GM12878 (cell line): ENCODE measurements around the gene NDUFB2. TPM values are rescaled to one million over a fixed set of nuclear protein-coding genes. Genes with fewer than 3 reads are reported as not detected.

Experiments used
- ATAC-seq: fragments of 200-7000 bp; cut with Tn5 transposase; 3 replicates; pipeline ENCODE4 v1.9.1; 2020; ENCODE audit warnings: mild to moderate bottlenecking, moderate library complexity
- BruUV-seq: library from RNA; stranded (reverse); fragments of 400-500 nt; replicated peaks from 2 replicates; lab custom pipeline; 2021; lab: Mats Ljungman, UMichigan
- CTCF ChIA-PET: fragments of 300-600 bp; sonication (Branson Sonifier 250); formaldehyde crosslinking; extraction: SDS; loops from one replicate; lab custom pipeline; 2021; ENCODE audit warnings: inconsistent platforms; lab: Yijun Ruan, JAX
- POLR2A ChIA-PET: fragments of 350-600 bp; formaldehyde crosslinking; extraction: SDS; loops from one replicate; lab custom pipeline; 2021; ENCODE audit warnings: inconsistent platforms; lab: Charles Lee
- RAD21 ChIA-PET: fragments of 300-600 bp; sonication (Branson Sonifier 250); formaldehyde crosslinking; loops from one replicate; lab custom pipeline; 2023; ENCODE audit warnings: antibody characterized with exemption; ENCODE audit not compliant: unreplicated experiment; lab: Charles Lee
- SMC1A ChIA-PET: fragments of 300-600 bp; sonication (Branson Sonifier 250); formaldehyde crosslinking; loops from one replicate; lab custom pipeline; 2023; ENCODE audit not compliant: unreplicated experiment, uncharacterized antibody; lab: Charles Lee
- DNase-seq: peaks from one replicate; pipeline ENCODE4 v3.0.0-alpha.2; 2011; ENCODE audit warnings: low read depth, low spot score
- FAIRE-seq: peaks from 3 replicates; lab custom pipeline; 2011; peaks lifted over from hg19 to GRCh38; lab: Jason Lieb, UNC
- H2AFZ ChIP-seq: 2 replicates; pipeline ENCODE4 v1.6.0; 2011; ENCODE audit warnings: low read depth, low read length, control low read depth; ENCODE audit not compliant: control insufficient read depth
- H3K27ac ChIP-seq: 2 replicates; pipeline ENCODE4 v1.5.1; 2011; ENCODE audit warnings: control low read depth; ENCODE audit not compliant: control insufficient read depth, insufficient read depth
- H3K27me3 ChIP-seq, 2 experiments: replicated peaks in 1 of 2; 2 replicates each; pipeline versions ENCODE4 v1.6.0 to v1.6.1; 2011; ENCODE audit warnings: low read length in 1 of 2; ENCODE audit not compliant: control insufficient read depth in 2 of 2, insufficient read depth in 2 of 2
- H3K36me3 ChIP-seq, 2 experiments: 2 replicates each; pipeline ENCODE4 v1.5.1; 2011; ENCODE audit warnings: low read length in 1 of 2; ENCODE audit not compliant: control insufficient read depth in 2 of 2, insufficient read depth in 2 of 2
- H3K4me1 ChIP-seq: 2 replicates; pipeline ENCODE4 v1.6.1; 2011; ENCODE audit warnings: mild to moderate bottlenecking, low read length, moderate library complexity, mixed read lengths; ENCODE audit not compliant: control insufficient read depth, insufficient read depth
- H3K4me2 ChIP-seq: 2 replicates; pipeline ENCODE4 v1.6.0; 2011; ENCODE audit warnings: control low read depth; ENCODE audit not compliant: control insufficient read depth, insufficient read depth
- H3K4me3 ChIP-seq: fragments of 200-600 bp; sonication (generic); 2 replicates; pipeline ENCODE4 v1.5.1; 2016
- H3K79me2 ChIP-seq: 2 replicates; pipeline ENCODE4 v1.6.0; 2011; ENCODE audit warnings: low read length; ENCODE audit not compliant: control insufficient read depth, insufficient read depth
- H3K9ac ChIP-seq: 2 replicates; pipeline ENCODE4 v1.8.0; 2011; ENCODE audit warnings: low read length, control low read depth, mixed read lengths; ENCODE audit not compliant: control insufficient read depth, insufficient read depth
- H3K9me3 ChIP-seq: replicated peaks from 3 replicates; pipeline ENCODE4 v1.5.1; 2011; ENCODE audit warnings: mild to moderate bottlenecking, low read length; ENCODE audit not compliant: control insufficient read depth, insufficient read depth
- H4K20me1 ChIP-seq: 2 replicates; pipeline ENCODE4 v1.6.0; 2011; ENCODE audit not compliant: control insufficient read depth, insufficient read depth
- FOXK2 ChIP-seq: fragments of 450-650 bp; IDR thresholded peaks from 2 replicates; pipeline ENCODE4 v1.6.1; 2017; ENCODE audit warnings: mild to moderate bottlenecking, moderate library complexity
- NKRF ChIP-seq: fragments of 450-650 bp; conservative IDR thresholded peaks from 2 replicates; pipeline ENCODE4 v1.6.1; 2017; ENCODE audit warnings: mild to moderate bottlenecking, moderate library complexity
- SIN3A ChIP-seq: IDR thresholded peaks from 2 replicates; pipeline ENCODE4 v1.6.1; 2012; ENCODE audit warnings: low read depth, low read length, improper control_type of control experiment
- SMARCA5 ChIP-seq: fragments of 450-650 bp; IDR thresholded peaks from 2 replicates; pipeline ENCODE4 v1.6.1; 2017; ENCODE audit warnings: mild to moderate bottlenecking
- SUZ12 ChIP-seq: fragments of 200-600 bp; sonication (generic); IDR thresholded peaks from one replicate; pipeline ENCODE4 v1.6.1; 2018; ENCODE audit warnings: antibody characterized with exemption, mild to moderate bottlenecking; ENCODE audit not compliant: unreplicated experiment
- TAF1 ChIP-seq: IDR thresholded peaks from 2 replicates; pipeline ENCODE4 v1.6.1; 2011; ENCODE audit warnings: mild to moderate bottlenecking, low read depth, low read length, borderline replicate concordance
- WGBS: methylation state at CpG from one replicate; pipeline ENCODE4 v1.1.6; 2016; ENCODE audit warnings: low lambda C conversion rate; ENCODE audit not compliant: insufficient replicate concordance, insufficient coverage; ENCODE audit errors: missing lambda C conversion rate; 5-methylcytosine and 5-hydroxymethylcytosine counted together
- in situ Hi-C: fragments of 300-500 bp; cut with MboI; formaldehyde crosslinking; loops from 9 replicates; pipeline ENCODE4 v1.14.3; 2018; ENCODE audit warnings: mixed read lengths
- intact Hi-C: fragments of 100-400 bp; cut with micrococcal nuclease; formaldehyde crosslinking; loops from one replicate; pipeline ENCODE4 v1.14.2; 2022; ENCODE audit not compliant: unreplicated experiment
- polyA plus RNA-seq, 11 experiments: library from polyadenylated mRNA; depleted of rRNA in 4 of 11; unstranded in 6 of 11; stranded (reverse) in 5 of 11; fragments of >200 nt; fragmentation: Nextera tagmentation in 4 of 11; fragmentation: Illumina TruSeq in 1 of 11; extraction: Ambion mirVana in 4 of 11; extraction: Trizol in 1 of 11; gene quantifications; 1 replicate in 1 of 11; 2 replicates in 10 of 11; pipeline versions ENCODE4 v1.2.1 to v1.2.3, GENCODE V29; 2011 to 2016; ENCODE audit warnings: inconsistent platforms in 2 of 11, missing spikeins in 2 of 11, low read depth in 1 of 11
- total RNA-seq, 4 experiments: library from RNA; depleted of rRNA in 3 of 4; stranded (reverse); fragments of >200 nt in 3 of 4; fragmentation: Illumina TruSeq in 1 of 4; extraction: Trizol in 1 of 4; gene quantifications; 2 replicates each; pipeline versions ENCODE4 v1.2.1 to v1.2.3, GENCODE V29; 2013 to 2021
- TF ChIP-seq, protein P1 (sequence below): fragments of 450-650 bp; IDR thresholded peaks from 2 replicates; pipeline ENCODE4 v1.6.1; 2018; ENCODE audit warnings: mild to moderate bottlenecking, low read depth, moderate library complexity; ENCODE audit not compliant: partially characterized antibody
- TF ChIP-seq, protein P2 (sequence below): IDR thresholded peaks from 2 replicates; pipeline ENCODE4 v1.6.1; 2011; ENCODE audit warnings: low read depth, low read length, improper control_type of control experiment, borderline replicate concordance
- TF ChIP-seq, protein P3 (sequence below): IDR thresholded peaks from 2 replicates; pipeline ENCODE4 v1.6.1; 2012; ENCODE audit warnings: mild to moderate bottlenecking, low read depth, low read length
- TF ChIP-seq, protein P4 (sequence below): fragments of 450-650 bp; IDR thresholded peaks from 2 replicates; pipeline ENCODE4 v1.6.1; 2016; ENCODE audit warnings: mild to moderate bottlenecking, moderate library complexity, borderline replicate concordance

Gene NDUFB2
- total and polyA plus RNA-seq, 10 of the 15 experiments (the other 5 are each of a cell fraction or from before 2014, with no cell fraction given): 109 to 1,236 (median 323) TPM

GRCh38 chr7:140732416-140732815 lies 35.9 kb downstream of the NDUFB2 start:
- POLR2A ChIA-PET: no interaction called here
- Histone ChIP-seq H3K27ac (no peak overlapping the region), H4K20me1 (no peaks in the 10 kb centered on the region), H3K27me3 (no peaks in the 10 kb centered on the region), H3K36me3 (no peaks in the 10 kb centered on the region; a peak in 2 of 4 replicates), H3K9ac (no peak overlapping the region), H3K79me2 (no peaks in the 10 kb centered on the region), H2AFZ (no peak overlapping the region), H3K4me3 (no peak overlapping the region), H3K4me1 (no peaks in the 10 kb centered on the region), H3K9me3 (no peaks in the 10 kb centered on the region), H3K4me2 (no peak overlapping the region)
- CTCF ChIA-PET: no interaction called here
- BruUV-seq: no TSS peak
- ATAC-seq (no peak), FAIRE-seq (no peak), DNase-seq (no peak)
- in situ Hi-C loops (no loop called here), intact Hi-C loops (no loop called here)
- SMC1A ChIA-PET: interaction anchor here (1.3 kb wide), 1 partner anchor 11 kb away, joined by 3 read pairs; no protein-coding TSS in a partner anchor
- 100% methylated on average over 2 of the region's 2 CpGs for WGBS
- RAD21 ChIA-PET: no interaction called here
- TF ChIP-seq, protein P1, sequence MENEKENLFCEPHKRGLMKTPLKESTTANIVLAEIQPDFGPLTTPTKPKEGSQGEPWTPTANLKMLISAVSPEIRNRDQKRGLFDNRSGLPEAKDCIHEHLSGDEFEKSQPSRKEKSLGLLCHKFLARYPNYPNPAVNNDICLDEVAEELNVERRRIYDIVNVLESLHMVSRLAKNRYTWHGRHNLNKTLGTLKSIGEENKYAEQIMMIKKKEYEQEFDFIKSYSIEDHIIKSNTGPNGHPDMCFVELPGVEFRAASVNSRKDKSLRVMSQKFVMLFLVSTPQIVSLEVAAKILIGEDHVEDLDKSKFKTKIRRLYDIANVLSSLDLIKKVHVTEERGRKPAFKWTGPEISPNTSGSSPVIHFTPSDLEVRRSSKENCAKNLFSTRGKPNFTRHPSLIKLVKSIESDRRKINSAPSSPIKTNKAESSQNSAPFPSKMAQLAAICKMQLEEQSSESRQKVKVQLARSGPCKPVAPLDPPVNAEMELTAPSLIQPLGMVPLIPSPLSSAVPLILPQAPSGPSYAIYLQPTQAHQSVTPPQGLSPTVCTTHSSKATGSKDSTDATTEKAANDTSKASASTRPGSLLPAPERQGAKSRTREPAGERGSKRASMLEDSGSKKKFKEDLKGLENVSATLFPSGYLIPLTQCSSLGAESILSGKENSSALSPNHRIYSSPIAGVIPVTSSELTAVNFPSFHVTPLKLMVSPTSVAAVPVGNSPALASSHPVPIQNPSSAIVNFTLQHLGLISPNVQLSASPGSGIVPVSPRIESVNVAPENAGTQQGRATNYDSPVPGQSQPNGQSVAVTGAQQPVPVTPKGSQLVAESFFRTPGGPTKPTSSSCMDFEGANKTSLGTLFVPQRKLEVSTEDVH: no peak
- TF ChIP-seq, protein P2, sequence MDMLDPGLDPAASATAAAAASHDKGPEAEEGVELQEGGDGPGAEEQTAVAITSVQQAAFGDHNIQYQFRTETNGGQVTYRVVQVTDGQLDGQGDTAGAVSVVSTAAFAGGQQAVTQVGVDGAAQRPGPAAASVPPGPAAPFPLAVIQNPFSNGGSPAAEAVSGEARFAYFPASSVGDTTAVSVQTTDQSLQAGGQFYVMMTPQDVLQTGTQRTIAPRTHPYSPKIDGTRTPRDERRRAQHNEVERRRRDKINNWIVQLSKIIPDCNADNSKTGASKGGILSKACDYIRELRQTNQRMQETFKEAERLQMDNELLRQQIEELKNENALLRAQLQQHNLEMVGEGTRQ: no peak
- TF ChIP-seq SMARCA5: no peak
- TF ChIP-seq NKRF: no peak
- TF ChIP-seq, protein P3, sequence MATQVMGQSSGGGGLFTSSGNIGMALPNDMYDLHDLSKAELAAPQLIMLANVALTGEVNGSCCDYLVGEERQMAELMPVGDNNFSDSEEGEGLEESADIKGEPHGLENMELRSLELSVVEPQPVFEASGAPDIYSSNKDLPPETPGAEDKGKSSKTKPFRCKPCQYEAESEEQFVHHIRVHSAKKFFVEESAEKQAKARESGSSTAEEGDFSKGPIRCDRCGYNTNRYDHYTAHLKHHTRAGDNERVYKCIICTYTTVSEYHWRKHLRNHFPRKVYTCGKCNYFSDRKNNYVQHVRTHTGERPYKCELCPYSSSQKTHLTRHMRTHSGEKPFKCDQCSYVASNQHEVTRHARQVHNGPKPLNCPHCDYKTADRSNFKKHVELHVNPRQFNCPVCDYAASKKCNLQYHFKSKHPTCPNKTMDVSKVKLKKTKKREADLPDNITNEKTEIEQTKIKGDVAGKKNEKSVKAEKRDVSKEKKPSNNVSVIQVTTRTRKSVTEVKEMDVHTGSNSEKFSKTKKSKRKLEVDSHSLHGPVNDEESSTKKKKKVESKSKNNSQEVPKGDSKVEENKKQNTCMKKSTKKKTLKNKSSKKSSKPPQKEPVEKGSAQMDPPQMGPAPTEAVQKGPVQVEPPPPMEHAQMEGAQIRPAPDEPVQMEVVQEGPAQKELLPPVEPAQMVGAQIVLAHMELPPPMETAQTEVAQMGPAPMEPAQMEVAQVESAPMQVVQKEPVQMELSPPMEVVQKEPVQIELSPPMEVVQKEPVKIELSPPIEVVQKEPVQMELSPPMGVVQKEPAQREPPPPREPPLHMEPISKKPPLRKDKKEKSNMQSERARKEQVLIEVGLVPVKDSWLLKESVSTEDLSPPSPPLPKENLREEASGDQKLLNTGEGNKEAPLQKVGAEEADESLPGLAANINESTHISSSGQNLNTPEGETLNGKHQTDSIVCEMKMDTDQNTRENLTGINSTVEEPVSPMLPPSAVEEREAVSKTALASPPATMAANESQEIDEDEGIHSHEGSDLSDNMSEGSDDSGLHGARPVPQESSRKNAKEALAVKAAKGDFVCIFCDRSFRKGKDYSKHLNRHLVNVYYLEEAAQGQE: no peak
- TF ChIP-seq SIN3A: no peak
- no peak for TF ChIP-seq SUZ12
- TF ChIP-seq, protein P4, sequence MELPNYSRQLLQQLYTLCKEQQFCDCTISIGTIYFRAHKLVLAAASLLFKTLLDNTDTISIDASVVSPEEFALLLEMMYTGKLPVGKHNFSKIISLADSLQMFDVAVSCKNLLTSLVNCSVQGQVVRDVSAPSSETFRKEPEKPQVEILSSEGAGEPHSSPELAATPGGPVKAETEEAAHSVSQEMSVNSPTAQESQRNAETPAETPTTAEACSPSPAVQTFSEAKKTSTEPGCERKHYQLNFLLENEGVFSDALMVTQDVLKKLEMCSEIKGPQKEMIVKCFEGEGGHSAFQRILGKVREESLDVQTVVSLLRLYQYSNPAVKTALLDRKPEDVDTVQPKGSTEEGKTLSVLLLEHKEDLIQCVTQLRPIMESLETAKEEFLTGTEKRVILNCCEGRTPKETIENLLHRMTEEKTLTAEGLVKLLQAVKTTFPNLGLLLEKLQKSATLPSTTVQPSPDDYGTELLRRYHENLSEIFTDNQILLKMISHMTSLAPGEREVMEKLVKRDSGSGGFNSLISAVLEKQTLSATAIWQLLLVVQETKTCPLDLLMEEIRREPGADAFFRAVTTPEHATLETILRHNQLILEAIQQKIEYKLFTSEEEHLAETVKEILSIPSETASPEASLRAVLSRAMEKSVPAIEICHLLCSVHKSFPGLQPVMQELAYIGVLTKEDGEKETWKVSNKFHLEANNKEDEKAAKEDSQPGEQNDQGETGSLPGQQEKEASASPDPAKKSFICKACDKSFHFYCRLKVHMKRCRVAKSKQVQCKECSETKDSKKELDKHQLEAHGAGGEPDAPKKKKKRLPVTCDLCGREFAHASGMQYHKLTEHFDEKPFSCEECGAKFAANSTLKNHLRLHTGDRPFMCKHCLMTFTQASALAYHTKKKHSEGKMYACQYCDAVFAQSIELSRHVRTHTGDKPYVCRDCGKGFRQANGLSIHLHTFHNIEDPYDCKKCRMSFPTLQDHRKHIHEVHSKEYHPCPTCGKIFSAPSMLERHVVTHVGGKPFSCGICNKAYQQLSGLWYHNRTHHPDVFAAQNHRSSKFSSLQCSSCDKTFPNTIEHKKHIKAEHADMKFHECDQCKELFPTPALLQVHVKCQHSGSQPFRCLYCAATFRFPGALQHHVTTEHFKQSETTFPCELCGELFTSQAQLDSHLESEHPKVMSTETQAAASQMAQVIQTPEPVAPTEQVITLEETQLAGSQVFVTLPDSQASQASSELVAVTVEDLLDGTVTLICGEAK: no peak
- no peak for TF ChIP-seq FOXK2
- TF ChIP-seq TAF1: no peak
